ENCODE measurements around the gene NAIF1.

The NAIF1 gene

GRCh38 chr9:128106181-128106939 lies 39.2 kb upstream of the NAIF1 start:
- no peak for TF ChIP-seq CTCF (IDR thresholded peaks at IDR 0.05; ENCODE audit: control extremely low read depth, extremely low read depth, low read depth, missing control alignments)
- CTCF ChIA-PET, result interaction anchor here (4.0 to 5.5 kb wide), 2 partner anchors 9 to 19 kb away, joined by 26 to 53 read pairs; no protein-coding TSS in a partner anchor
- POLR2A ChIA-PET, result no interaction called here
- DNase-seq (ENCODE audit: extremely low spot score), result no peak

GRCh38 chr9:128105538-128106175 lies 38.5 kb upstream of the NAIF1 start:
- ChIA-PET POLR2A (no interaction called here), CTCF (interaction anchor here (4.0 to 5.5 kb wide), 2 partner anchors 10 to 20 kb away, joined by 26 to 53 read pairs; no protein-coding TSS in a partner anchor)
- TF ChIP-seq CTCF (IDR thresholded peaks at IDR 0.05; ENCODE audit: control extremely low read depth, extremely low read depth, low read depth, missing control alignments), result no peak
- no peak for DNase-seq (ENCODE audit: extremely low spot score)

GRCh38 chr9:128104171-128104618 lies 37.1 kb upstream of the NAIF1 start:
- ChIA-PET CTCF (interaction anchor here (5.5 kb wide), 1 partner anchor 11 kb away, joined by 53 read pairs; no protein-coding TSS in a partner anchor), POLR2A (interaction anchor here (0.6 kb wide), 1 partner anchor 27 kb away, joined by 5 read pairs; no protein-coding TSS in a partner anchor)
- no peak for TF ChIP-seq CTCF (IDR thresholded peaks at IDR 0.05; ENCODE audit: control extremely low read depth, extremely low read depth, low read depth, missing control alignments)
- no peak for DNase-seq (ENCODE audit: extremely low spot score)

DNA sequence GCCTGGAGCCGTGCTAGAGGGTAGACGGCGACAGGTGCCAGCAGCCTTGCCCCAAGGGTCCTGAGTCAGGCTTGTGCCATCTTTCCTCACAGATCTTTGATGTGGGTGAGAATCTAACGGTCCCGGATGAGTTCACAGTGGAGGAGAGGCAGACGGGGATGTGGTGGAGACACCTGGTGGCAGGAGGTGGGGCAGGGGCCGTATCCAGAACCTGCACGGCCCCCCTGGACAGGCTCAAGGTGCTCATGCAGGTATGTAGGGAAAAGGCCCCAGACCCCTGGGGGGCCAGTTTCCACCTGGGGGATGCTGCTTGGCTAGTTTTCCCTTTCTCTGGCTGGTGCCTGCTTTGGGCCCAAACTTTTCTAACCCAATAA lies 36.5 kb upstream of the NAIF1 start:
- peak; percentile 6 for TF ChIP-seq CTCF (IDR thresholded peaks at IDR 0.05; ENCODE audit: control extremely low read depth, extremely low read depth, low read depth, missing control alignments)
- CTCF ChIA-PET, result interaction anchor here (0.7 to 5.5 kb wide), 4 partner anchors 11 to 160 kb away, joined by 3 to 53 read pairs (median 3); no protein-coding TSS in a partner anchor
- POLR2A ChIA-PET, result no interaction called here
- no peak for DNase-seq (ENCODE audit: extremely low spot score)

DNA sequence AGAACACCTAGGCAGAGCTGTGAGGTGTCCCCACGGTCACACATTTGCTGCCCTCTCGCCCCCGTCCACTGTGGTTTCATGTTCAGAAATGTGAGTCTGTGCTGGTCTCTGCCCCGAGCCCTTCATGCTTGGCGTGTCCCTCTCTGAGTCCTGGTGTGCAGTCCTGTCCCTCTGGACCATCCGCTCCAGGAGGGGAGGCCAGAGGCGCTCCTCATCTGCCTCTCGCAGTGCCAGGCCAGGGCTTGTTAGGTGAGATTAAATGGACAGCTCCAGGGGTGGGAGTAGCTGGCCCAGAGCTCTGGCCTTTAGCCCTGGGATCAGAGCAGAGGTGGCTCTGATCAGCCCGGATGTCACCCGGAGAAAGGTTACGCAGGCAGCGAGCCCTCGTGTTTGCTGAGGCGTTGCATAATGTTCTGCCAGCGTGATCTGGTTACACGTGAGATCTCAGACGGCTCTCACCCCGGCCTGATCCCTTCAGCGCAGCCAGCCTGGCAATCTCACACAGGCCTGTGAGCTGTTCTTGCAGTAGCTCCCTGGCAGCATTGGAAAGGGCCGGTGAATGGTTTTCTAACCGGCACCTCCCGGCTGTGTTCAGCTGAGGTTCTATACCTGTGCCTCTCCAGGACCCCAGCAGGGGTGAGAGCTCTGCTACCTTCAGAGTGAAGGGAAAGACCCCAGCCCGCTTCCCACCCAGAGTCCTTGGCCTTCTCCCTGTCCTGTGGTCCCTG lies 35.9 kb upstream of the NAIF1 start:
- POLR2A ChIA-PET, result interaction anchor here (1.1 kb wide), 1 partner anchor 9 kb away, joined by 3 read pairs; no protein-coding TSS in a partner anchor
- TF ChIP-seq CTCF (IDR thresholded peaks at IDR 0.05; ENCODE audit: control extremely low read depth, extremely low read depth, low read depth, missing control alignments), result no peak
- DNase-seq (ENCODE audit: extremely low spot score), result no peak
- CTCF ChIA-PET, result interaction anchor here (0.7 to 5.5 kb wide), 4 partner anchors 11 to 159 kb away, joined by 3 to 53 read pairs (median 3); no protein-coding TSS in a partner anchor

DNA sequence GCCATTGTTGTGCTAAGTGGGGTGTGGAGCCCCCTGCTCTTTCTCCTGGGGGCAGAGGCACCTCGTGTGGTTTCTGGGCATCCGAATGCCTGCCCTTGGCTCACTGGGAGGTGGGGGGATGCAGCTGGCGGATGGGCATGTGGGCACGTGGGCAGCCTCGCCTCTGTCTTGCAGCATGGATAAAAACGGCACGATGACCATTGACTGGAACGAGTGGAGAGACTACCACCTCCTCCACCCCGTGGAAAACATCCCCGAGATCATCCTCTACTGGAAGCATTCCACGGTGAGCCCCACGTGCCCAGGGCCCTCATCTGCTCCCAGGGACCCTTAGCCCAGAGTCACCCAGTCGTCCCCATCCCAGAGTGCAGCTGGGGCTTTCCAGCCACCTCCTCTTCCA lies 35.1 kb upstream of the NAIF1 start:
- POLR2A ChIA-PET, result interaction anchor here (1.1 kb wide), 1 partner anchor 8 kb away, joined by 3 read pairs; no protein-coding TSS in a partner anchor
- no peak for DNase-seq (ENCODE audit: extremely low spot score)
- TF ChIP-seq CTCF (IDR thresholded peaks at IDR 0.05; ENCODE audit: control extremely low read depth, extremely low read depth, low read depth, missing control alignments), result no peak
- CTCF ChIA-PET, result interaction anchor here (1.5 to 5.5 kb wide), 2 partner anchors 10 to 13 kb away, joined by 3 to 53 read pairs; no protein-coding TSS in a partner anchor
